A549 (cell line): ENCODE data around the gene REXO4.

Experiments
- CEBPB ChIP-seq, 2 experiments: fragments of >200 bp in 1 of 2; sonication (Bioruptor Twin) in 1 of 2; formaldehyde crosslinking in 1 of 2; IDR thresholded peaks; 2 replicates each; pipeline ENCODE4 v1.6.1; 2012 to 2016
- JUN ChIP-seq, 2 experiments: fragments of >200 bp; sonication (Bioruptor Twin); formaldehyde crosslinking; IDR thresholded peaks; 2 replicates in 1 of 2; 3 replicates in 1 of 2; pipeline ENCODE4 v1.6.1; 2016 to 2017
- NFE2L2 ChIP-seq: fragments of 150-350 bp; conservative IDR thresholded peaks from 2 replicates; pipeline ENCODE4 v1.6.1; 2014; ENCODE audit warnings: low read length
- NR3C1 ChIP-seq: fragments of >200 bp; sonication (Bioruptor Twin); formaldehyde crosslinking; IDR thresholded peaks from 3 replicates; pipeline ENCODE4 v1.6.1; 2017
- POLR2A ChIP-seq: IDR thresholded peaks from 2 replicates; pipeline ENCODE4 v1.6.1; 2012; ENCODE audit warnings: mild to moderate bottlenecking, low read length
- RNF2 ChIP-seq: fragments of 200-600 bp; sonication (generic); IDR thresholded peaks from 2 replicates; pipeline ENCODE4 v1.6.1; 2016; ENCODE audit warnings: low read depth, mild to moderate bottlenecking, antibody characterized with exemption, moderate library complexity, borderline replicate concordance
- TF ChIP-seq, protein P1 (sequence below): IDR thresholded peaks from 2 replicates; pipeline ENCODE4 v1.6.1; 2012
- TF ChIP-seq, protein P2 (sequence below): fragments of >200 bp; sonication (Bioruptor Twin); formaldehyde crosslinking; IDR thresholded peaks from 3 replicates; pipeline ENCODE4 v1.5.1; 2016
- TF ChIP-seq, protein P3 (sequence below): IDR thresholded peaks from 2 replicates; pipeline ENCODE4 v1.6.1; 2012
- TF ChIP-seq, protein P4 (sequence below): fragments of 200-600 bp; sonication (generic); IDR thresholded peaks from 2 replicates; pipeline ENCODE4 v1.6.1; 2016; ENCODE audit warnings: antibody characterized with exemption, mild to moderate bottlenecking, moderate library complexity

DNA sequence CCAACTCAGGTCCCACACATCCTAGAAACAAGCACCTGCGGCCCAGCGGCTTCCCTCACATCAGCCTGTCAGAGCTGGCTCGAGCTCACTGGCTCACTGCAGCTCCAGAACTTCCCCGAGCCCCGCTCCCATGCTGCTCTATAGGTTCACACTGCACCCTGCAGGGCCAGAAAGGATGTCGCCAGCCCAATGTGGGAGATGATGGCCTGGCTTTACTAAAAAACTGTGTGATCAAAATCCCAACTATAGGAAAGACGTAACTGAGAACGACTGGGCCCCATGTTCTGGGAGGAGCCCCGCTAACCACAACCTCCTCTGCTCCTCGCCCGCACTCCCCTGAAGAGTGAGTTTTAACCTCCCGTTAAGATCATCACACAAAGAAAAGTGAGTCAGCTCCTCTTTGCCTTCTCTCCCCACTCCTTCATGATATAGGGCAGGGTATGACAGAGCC lies 46.5 kb downstream of the REXO4 start:
- TF ChIP-seq, protein P1, sequence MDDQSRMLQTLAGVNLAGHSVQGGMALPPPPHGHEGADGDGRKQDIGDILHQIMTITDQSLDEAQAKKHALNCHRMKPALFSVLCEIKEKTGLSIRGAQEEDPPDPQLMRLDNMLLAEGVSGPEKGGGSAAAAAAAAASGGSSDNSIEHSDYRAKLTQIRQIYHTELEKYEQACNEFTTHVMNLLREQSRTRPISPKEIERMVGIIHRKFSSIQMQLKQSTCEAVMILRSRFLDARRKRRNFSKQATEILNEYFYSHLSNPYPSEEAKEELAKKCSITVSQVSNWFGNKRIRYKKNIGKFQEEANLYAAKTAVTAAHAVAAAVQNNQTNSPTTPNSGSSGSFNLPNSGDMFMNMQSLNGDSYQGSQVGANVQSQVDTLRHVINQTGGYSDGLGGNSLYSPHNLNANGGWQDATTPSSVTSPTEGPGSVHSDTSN: no peak
- no peak for TF ChIP-seq NFE2L2
- TF ChIP-seq, protein P2, sequence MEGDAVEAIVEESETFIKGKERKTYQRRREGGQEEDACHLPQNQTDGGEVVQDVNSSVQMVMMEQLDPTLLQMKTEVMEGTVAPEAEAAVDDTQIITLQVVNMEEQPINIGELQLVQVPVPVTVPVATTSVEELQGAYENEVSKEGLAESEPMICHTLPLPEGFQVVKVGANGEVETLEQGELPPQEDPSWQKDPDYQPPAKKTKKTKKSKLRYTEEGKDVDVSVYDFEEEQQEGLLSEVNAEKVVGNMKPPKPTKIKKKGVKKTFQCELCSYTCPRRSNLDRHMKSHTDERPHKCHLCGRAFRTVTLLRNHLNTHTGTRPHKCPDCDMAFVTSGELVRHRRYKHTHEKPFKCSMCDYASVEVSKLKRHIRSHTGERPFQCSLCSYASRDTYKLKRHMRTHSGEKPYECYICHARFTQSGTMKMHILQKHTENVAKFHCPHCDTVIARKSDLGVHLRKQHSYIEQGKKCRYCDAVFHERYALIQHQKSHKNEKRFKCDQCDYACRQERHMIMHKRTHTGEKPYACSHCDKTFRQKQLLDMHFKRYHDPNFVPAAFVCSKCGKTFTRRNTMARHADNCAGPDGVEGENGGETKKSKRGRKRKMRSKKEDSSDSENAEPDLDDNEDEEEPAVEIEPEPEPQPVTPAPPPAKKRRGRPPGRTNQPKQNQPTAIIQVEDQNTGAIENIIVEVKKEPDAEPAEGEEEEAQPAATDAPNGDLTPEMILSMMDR: no peak
- no peak for TF ChIP-seq POLR2A
- TF ChIP-seq CEBPB (IDR thresholded peaks at IDR 0.05): no peak
- TF ChIP-seq NR3C1: no peak
- TF ChIP-seq, protein P3, sequence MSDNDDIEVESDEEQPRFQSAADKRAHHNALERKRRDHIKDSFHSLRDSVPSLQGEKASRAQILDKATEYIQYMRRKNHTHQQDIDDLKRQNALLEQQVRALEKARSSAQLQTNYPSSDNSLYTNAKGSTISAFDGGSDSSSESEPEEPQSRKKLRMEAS: no peak
- TF ChIP-seq RNF2: no peak
- TF ChIP-seq, protein P4, sequence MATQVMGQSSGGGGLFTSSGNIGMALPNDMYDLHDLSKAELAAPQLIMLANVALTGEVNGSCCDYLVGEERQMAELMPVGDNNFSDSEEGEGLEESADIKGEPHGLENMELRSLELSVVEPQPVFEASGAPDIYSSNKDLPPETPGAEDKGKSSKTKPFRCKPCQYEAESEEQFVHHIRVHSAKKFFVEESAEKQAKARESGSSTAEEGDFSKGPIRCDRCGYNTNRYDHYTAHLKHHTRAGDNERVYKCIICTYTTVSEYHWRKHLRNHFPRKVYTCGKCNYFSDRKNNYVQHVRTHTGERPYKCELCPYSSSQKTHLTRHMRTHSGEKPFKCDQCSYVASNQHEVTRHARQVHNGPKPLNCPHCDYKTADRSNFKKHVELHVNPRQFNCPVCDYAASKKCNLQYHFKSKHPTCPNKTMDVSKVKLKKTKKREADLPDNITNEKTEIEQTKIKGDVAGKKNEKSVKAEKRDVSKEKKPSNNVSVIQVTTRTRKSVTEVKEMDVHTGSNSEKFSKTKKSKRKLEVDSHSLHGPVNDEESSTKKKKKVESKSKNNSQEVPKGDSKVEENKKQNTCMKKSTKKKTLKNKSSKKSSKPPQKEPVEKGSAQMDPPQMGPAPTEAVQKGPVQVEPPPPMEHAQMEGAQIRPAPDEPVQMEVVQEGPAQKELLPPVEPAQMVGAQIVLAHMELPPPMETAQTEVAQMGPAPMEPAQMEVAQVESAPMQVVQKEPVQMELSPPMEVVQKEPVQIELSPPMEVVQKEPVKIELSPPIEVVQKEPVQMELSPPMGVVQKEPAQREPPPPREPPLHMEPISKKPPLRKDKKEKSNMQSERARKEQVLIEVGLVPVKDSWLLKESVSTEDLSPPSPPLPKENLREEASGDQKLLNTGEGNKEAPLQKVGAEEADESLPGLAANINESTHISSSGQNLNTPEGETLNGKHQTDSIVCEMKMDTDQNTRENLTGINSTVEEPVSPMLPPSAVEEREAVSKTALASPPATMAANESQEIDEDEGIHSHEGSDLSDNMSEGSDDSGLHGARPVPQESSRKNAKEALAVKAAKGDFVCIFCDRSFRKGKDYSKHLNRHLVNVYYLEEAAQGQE: no peak
- no peak for TF ChIP-seq JUN (IDR thresholded peaks at IDR 0.05)
